GM21367 (cell line): ENCODE measurements around the gene UBR3.
A peak's percentile ranks its signal among the peaks of the same experiment; 100 is the strongest.
"Not testable (repeated sequence)": the region's sequence is repeated elsewhere in the genome, so short reads cannot be mapped to it uniquely, and the experiment has no call there.

Experiments
- ATAC-seq: cut with Tn5 transposase; IDR thresholded peaks from one replicate; pipeline ENCODE4 v1.9.1; 2021; ENCODE audit not compliant: unreplicated experiment

The UBR3 gene

GRCh38 chr2:169827272-169828140, at the start of gene UBR3:
Gene UBR3 (plus strand): TSS chr2:169827454. CDS start chr2:169827508, 54 bp downstream.
- ATAC-seq = peak; percentile 73

GRCh38 chr2:169778446-169778845, 48.8 kb upstream of the UBR3 start:
- ATAC-seq = no peak

- ATAC-seq = no peak
Observed at GRCh38 chr2:169781249-169782013, 45.8 kb upstream of the UBR3 start.

GRCh38 chr2:169782513-169782912, 44.7 kb upstream of the UBR3 start:
- no peak for ATAC-seq

- ATAC-seq = no peak
Observed at GRCh38 chr2:169790581-169790980, 36.7 kb upstream of the UBR3 start.

- no peak for ATAC-seq
Observed at GRCh38 chr2:169795181-169795580, 32.1 kb upstream of the UBR3 start.

GRCh38 chr2:169796441-169796840, 30.8 kb upstream of the UBR3 start:
- no peak for ATAC-seq

GRCh38 chr2:169797601-169798000, 29.7 kb upstream of the UBR3 start:
- no peak for ATAC-seq

GRCh38 chr2:169798397-169798717, 28.9 kb upstream of the UBR3 start:
- ATAC-seq = no peak

GRCh38 chr2:169798718-169799592, 28.3 kb upstream of the UBR3 start, which contains the start of gene SSB:
Gene SSB (plus strand): TSS chr2:169798871. CDS start chr2:169800961, 2,090 bp downstream.
- ATAC-seq = peak; percentile 97

- ATAC-seq = no peak
Observed at GRCh38 chr2:169803480-169803879, 23.8 kb upstream of the UBR3 start.

GRCh38 chr2:169806586-169806985, 20.7 kb upstream of the UBR3 start:
- ATAC-seq = no peak

- ATAC-seq = no peak
Observed at GRCh38 chr2:169808221-169808620, 19.0 kb upstream of the UBR3 start.

- ATAC-seq = no peak
Observed at GRCh38 chr2:169815849-169816248, 11.4 kb upstream of the UBR3 start.

- not testable (repeated sequence) for ATAC-seq
Observed at GRCh38 chr2:169816961-169817360, 10.3 kb upstream of the UBR3 start.

- not testable (repeated sequence) for ATAC-seq
Observed at GRCh38 chr2:169817369-169817768, 9.9 kb upstream of the UBR3 start.

- no peak for ATAC-seq
Observed at GRCh38 chr2:169818241-169818640, 9.0 kb upstream of the UBR3 start.

GRCh38 chr2:169819106-169819505, 8.1 kb upstream of the UBR3 start:
- ATAC-seq = no peak

GRCh38 chr2:169820101-169820500, 7.2 kb upstream of the UBR3 start:
- ATAC-seq = not testable (repeated sequence)

- no peak for ATAC-seq
Observed at GRCh38 chr2:169822036-169822435, 5.2 kb upstream of the UBR3 start.

GRCh38 chr2:169822785-169823392, 4.4 kb upstream of the UBR3 start:
- no peak for ATAC-seq
